ENCODE results near the gene EMP2. TPM values are rescaled to one million over a fixed set of nuclear protein-coding genes. Genes with fewer than 3 reads are reported as not detected.

EMP2 gene
- total and polyA plus RNA-seq, 10 donors: 2.8 to 37.2 (median 19.5) TPM

- Histone ChIP-seq H3K27ac (no peak overlapping the region), H3K36me3 (no peaks in the 10 kb centered on the region), H3K4me1 (peaks cover 0 to 7% (median 0%) of the 10 kb centered on the region in 6 donors), H3K27me3 (replicated peaks in 1 of 7) (no peaks in the 10 kb centered on the region), H3K4me3 (no peak overlapping the region), H3K9me3 (peaks cover 0 to 4% (median 0%) of the 10 kb centered on the region in 8 donors)
- intact Hi-C loops (cut with DNase I; ENCODE audit: low total_unique reads): loop anchor here (10.0 kb wide), 1 partner anchor 395 kb away; no protein-coding TSS in a partner anchor
- 75 to 81% (median 81%) methylated on average over 10 of the region's 10 CpGs for WGBS, 5 donors
- TF ChIP-seq CTCF (IDR thresholded peaks at IDR 0.05 in 8 of 11, conservative IDR thresholded peaks at IDR 0.05 in 3 of 11) (no peak), POLR2A (IDR thresholded peaks at IDR 0.05) (no peak), POLR2AphosphoS5 (IDR thresholded peaks at IDR 0.05) (no peak)
- no peak for DNase-seq
These were observed 60.2 kb downstream of the EMP2 start for GRCh38 chr16:10519929-10520868.

GRCh38 chr16:10519297-10519696, 61.1 kb downstream of the EMP2 start:
- no peak for DNase-seq
- peaks cover 7 to 14% (median 8%) of the 10 kb centered on the region in 6 donors for H3K4me1 ChIP-seq
- intact Hi-C loops (cut with DNase I; ENCODE audit: low total_unique reads): no loop called here
- H3K9me3 ChIP-seq: peaks cover 0 to 4% (median 0%) of the 10 kb centered on the region in 8 donors
- TF ChIP-seq CTCF (IDR thresholded peaks at IDR 0.05 in 8 of 11, conservative IDR thresholded peaks at IDR 0.05 in 3 of 11): no peak
- no peak for TF ChIP-seq POLR2A (IDR thresholded peaks at IDR 0.05)
- no peak for TF ChIP-seq POLR2AphosphoS5 (IDR thresholded peaks at IDR 0.05)
- H3K27ac ChIP-seq: no peak overlapping the region
- H3K36me3 ChIP-seq: no peaks in the 10 kb centered on the region
- no peaks in the 10 kb centered on the region for H3K27me3 ChIP-seq (replicated peaks in 1 of 7)
- WGBS, 5 donors: 40% methylated on average over 1 of the region's 1 CpG; no CpG with 5 or more reads in 4 of the 5 donors
- no peak overlapping the region for H3K4me3 ChIP-seq

GRCh38 chr16:10518479-10519041, 61.8 kb downstream of the EMP2 start:
- Histone ChIP-seq H3K36me3 (no peaks in the 10 kb centered on the region), H3K4me3 (no peak overlapping the region), H3K4me1 (peaks cover 7 to 18% (median 9%) of the 10 kb centered on the region in 6 donors), H3K9me3 (peaks cover 0 to 4% (median 0%) of the 10 kb centered on the region in 8 donors), H3K27ac (no peak overlapping the region), H3K27me3 (replicated peaks in 1 of 7) (no peaks in the 10 kb centered on the region)
- intact Hi-C loops (cut with DNase I; ENCODE audit: low total_unique reads): no loop called here
- no peak for TF ChIP-seq POLR2AphosphoS5 (IDR thresholded peaks at IDR 0.05)
- no peak for TF ChIP-seq POLR2A (IDR thresholded peaks at IDR 0.05)
- no peak for TF ChIP-seq CTCF (IDR thresholded peaks at IDR 0.05 in 8 of 11, conservative IDR thresholded peaks at IDR 0.05 in 3 of 11)
- no peak for DNase-seq
- WGBS, 5 donors: 78 to 86% (median 84%) methylated on average over 7 of the region's 7 CpGs

- 78 to 83% (median 82%) methylated on average over 5 of the region's 5 CpGs for WGBS, 5 donors
- no peak for TF ChIP-seq CTCF (IDR thresholded peaks at IDR 0.05 in 8 of 11, conservative IDR thresholded peaks at IDR 0.05 in 3 of 11)
- TF ChIP-seq POLR2AphosphoS5 (IDR thresholded peaks at IDR 0.05): no peak
- no peak for TF ChIP-seq POLR2A (IDR thresholded peaks at IDR 0.05)
- peaks cover 7 to 18% (median 9%) of the 10 kb centered on the region in 6 donors for H3K4me1 ChIP-seq
- H3K4me3 ChIP-seq: no peak overlapping the region
- DNase-seq: no peak
- H3K27me3 ChIP-seq (replicated peaks in 1 of 7): no peaks in the 10 kb centered on the region
- intact Hi-C loops (cut with DNase I; ENCODE audit: low total_unique reads): no loop called here
- H3K36me3 ChIP-seq: no peaks in the 10 kb centered on the region
- H3K27ac ChIP-seq: no peak overlapping the region
- H3K9me3 ChIP-seq: peaks cover 0 to 4% (median 0%) of the 10 kb centered on the region in 8 donors
These were observed 62.5 kb downstream of the EMP2 start for GRCh38 chr16:10517868-10518267.

Measured in spleen (tissue), 11 donors.